K562 (cell line): ENCODE measurements around the gene PNRC2. TPM values are rescaled to one million over a fixed set of nuclear protein-coding genes. Genes with fewer than 3 reads are reported as not detected.

Experiments
- AFF1 ChIP-seq, 2 experiments: fragments of 450-650 bp; IDR thresholded peaks; 2 replicates each; pipeline ENCODE4 v1.6.1; 2018; ENCODE audit warnings: mild to moderate bottlenecking in 2 of 2, low read depth in 1 of 2; ENCODE audit not compliant: partially characterized antibody in 2 of 2
- CHD4 ChIP-seq: fragments of 200-600 bp; sonication (generic); IDR thresholded peaks from 3 replicates; pipeline ENCODE4 v1.6.1; 2012; ENCODE audit warnings: low read depth, mild to moderate bottlenecking, mixed read lengths, low read length, inconsistent platforms; ENCODE audit not compliant: insufficient read depth, insufficient replicate concordance, poor library complexity, severe bottlenecking
- COPS2 ChIP-seq: fragments of 450-650 bp; conservative IDR thresholded peaks from 2 replicates; pipeline ENCODE4 v1.6.1; 2016; ENCODE audit warnings: mild to moderate bottlenecking, moderate library complexity
- ETS1 ChIP-seq: conservative IDR thresholded peaks from 2 replicates; pipeline ENCODE4 v1.6.1; 2011; ENCODE audit warnings: low read depth, mild to moderate bottlenecking, low read length; ENCODE audit not compliant: control insufficient read depth
- GATAD2A ChIP-seq: fragments of 450-650 bp; IDR thresholded peaks from 2 replicates; pipeline ENCODE4 v1.6.1; 2017
- GTF2E2 ChIP-seq: fragments of 200-800 bp; sonication (Bioruptor generic); IDR thresholded peaks from 2 replicates; pipeline ENCODE4 v1.6.1; 2016; ENCODE audit warnings: missing genetic modification characterization, missing compliant biosample characterization
- MCM2 ChIP-seq: fragments of 450-650 bp; IDR thresholded peaks from 2 replicates; pipeline ENCODE4 v1.6.1; 2017; ENCODE audit warnings: low read depth, mild to moderate bottlenecking
- MECOM ChIP-seq: fragments of 250-450 bp; sonication (Bioruptor Pico); IDR thresholded peaks from 2 replicates; pipeline ENCODE4 v1.8.0; 2022; ENCODE audit warnings: inconsistent platforms
- MLX ChIP-seq, 2 experiments: fragments of 450-650 bp in 1 of 2; sonication (generic) in 1 of 2; formaldehyde crosslinking; conservative IDR thresholded peaks; 2 replicates each; pipeline versions ENCODE4 v1.4.0 to v1.8.1; 2020 to 2022; ENCODE audit warnings: mild to moderate bottlenecking in 1 of 2, missing genetic modification reagents in 1 of 2
- MYBL2 ChIP-seq, 2 experiments: fragments of 450-650 bp in 1 of 2; sonication (generic) in 1 of 2; formaldehyde crosslinking in 1 of 2; IDR thresholded peaks; 2 replicates each; pipeline versions ENCODE4 v1.6.1 to v1.8.1; 2017 to 2022; ENCODE audit warnings: borderline replicate concordance in 1 of 2, inconsistent platforms in 1 of 2, low read depth in 1 of 2, mild to moderate bottlenecking in 1 of 2, missing genetic modification reagents in 1 of 2, moderate library complexity in 1 of 2
- NFIX ChIP-seq: fragments of 250-450 bp; sonication (Bioruptor Pico); IDR thresholded peaks from 2 replicates; pipeline ENCODE4 v1.4.0; 2020; ENCODE audit warnings: low read depth, mild to moderate bottlenecking, moderate library complexity
- PTRF ChIP-seq: fragments of 450-650 bp; IDR thresholded peaks from 2 replicates; pipeline ENCODE4 v1.6.1; 2016; ENCODE audit warnings: mild to moderate bottlenecking, missing genetic modification characterization, missing compliant biosample characterization
- SMAD1 ChIP-seq: fragments of 150-350 bp; IDR thresholded peaks from 2 replicates; pipeline ENCODE4 v1.6.1; 2014; ENCODE audit warnings: low read length, low read depth; ENCODE audit not compliant: partially characterized antibody
- TAF9B ChIP-seq: fragments of 450-650 bp; IDR thresholded peaks from 2 replicates; pipeline ENCODE4 v1.6.1; 2018; ENCODE audit warnings: mild to moderate bottlenecking; ENCODE audit not compliant: partially characterized antibody
- WHSC1 ChIP-seq: IDR thresholded peaks from one replicate; pipeline ENCODE4 v1.6.1; 2012; ENCODE audit warnings: low read length, control low read depth, inconsistent platforms
- XRCC5 ChIP-seq: fragments of 200-400 bp; formaldehyde crosslinking; IDR thresholded peaks from 2 replicates; pipeline ENCODE4 v1.6.1; 2017; ENCODE audit warnings: low read depth, mild to moderate bottlenecking, low read length
- ZNF212 ChIP-seq: fragments of 450-650 bp; formaldehyde crosslinking; IDR thresholded peaks from 2 replicates; pipeline ENCODE4 v1.4.0; 2020; ENCODE audit warnings: mild to moderate bottlenecking
- ZNF41 ChIP-seq: fragments of 250-450 bp; sonication (Bioruptor Pico); conservative IDR thresholded peaks from 2 replicates; pipeline ENCODE4 v1.4.0; 2020; ENCODE audit warnings: mild to moderate bottlenecking
- ZNF766 ChIP-seq: fragments of 200-800 bp; sonication (Bioruptor generic); conservative IDR thresholded peaks from 2 replicates; pipeline ENCODE4 v1.6.1; 2016; ENCODE audit warnings: missing genetic modification characterization, missing compliant biosample characterization
- polyA plus RNA-seq, 8 experiments: library from polyadenylated mRNA; depleted of rRNA in 4 of 8; stranded (reverse) in 5 of 8; unstranded in 3 of 8; fragments of >200 nt; fragmentation: Nextera tagmentation in 2 of 8; fragmentation: Illumina TruSeq in 1 of 8; extraction: Ambion mirVana in 2 of 8; extraction: Trizol in 1 of 8; gene quantifications; 2 replicates each; pipeline versions ENCODE4 v1.2.1 to v1.2.3, GENCODE V29; 2011 to 2014; ENCODE audit warnings: inconsistent platforms in 1 of 8, missing spikeins in 1 of 8
- total RNA-seq, 7 experiments: library from RNA; depleted of rRNA in 6 of 7; stranded (reverse); fragments of >200 nt in 6 of 7; fragmentation: Illumina TruSeq in 2 of 7; extraction: Trizol in 2 of 7; gene quantifications; 2 replicates each; pipeline versions ENCODE4 v1.2.1 to v1.2.3, GENCODE V29; 2011 to 2021; ENCODE audit warnings: low replicate concordance in 1 of 7

PNRC2 gene
- total and polyA plus RNA-seq, 9 of the 15 experiments (the other 6 are each of a cell fraction or from before 2014, with no cell fraction given): 127 to 303 (median 203) TPM

- TF ChIP-seq NFIX (CRISPR knock-in tag): no peak
- no peak for TF ChIP-seq COPS2
- TF ChIP-seq XRCC5: no peak; the same call in 1 of the 2 replicates
- TF ChIP-seq PTRF (tag): no peak
- TF ChIP-seq MECOM (CRISPR knock-in tag): no peak
- peak; percentile 92 for TF ChIP-seq SMAD1
- TF ChIP-seq GTF2E2 (tag): peak; percentile 100
- peak; percentile 44 to 85 for TF ChIP-seq AFF1 (IDR thresholded peaks at IDR 0.05; ENCODE audit: low read depth in 1 of 2, partially characterized antibody in 2 of 2)
- TF ChIP-seq ETS1: no peak
- peak; percentile 97 for TF ChIP-seq MYBL2 (IDR thresholded peaks at IDR 0.05; ENCODE audit: low read depth)
- no peak for TF ChIP-seq MYBL2 (CRISPR knock-in tag; IDR thresholded peaks at IDR 0.05; ENCODE audit: borderline replicate concordance)
- TF ChIP-seq MLX (CRISPR knock-in tag; conservative IDR thresholded peaks at IDR 0.05): peak in 1 of 2 experiments; percentile 73; a peak in 1 of 4 replicates
- peak; percentile 31; the same call in 1 of the 2 replicates for TF ChIP-seq ZNF766 (CRISPR knock-in tag)
- TF ChIP-seq MCM2: no peak
- TF ChIP-seq ZNF212 (CRISPR knock-in tag): 0 out of 2 replicates have a peak, but pooled peaks have one; percentile 30
- peak; percentile 46; the same call in 1 of the 2 replicates for TF ChIP-seq ZNF41
- peak; percentile 99 for TF ChIP-seq TAF9B
- TF ChIP-seq GATAD2A: no peak
- TF ChIP-seq CHD4: no peak
- TF ChIP-seq WHSC1: no peak
Measured at GRCh38 chr1:23959461-23960290, at the start of gene PNRC2 (continued).
